ENCODE measurements around the gene C1QTNF2. TPM values are rescaled to one million over a fixed set of nuclear protein-coding genes. Genes with fewer than 3 reads are reported as not detected.

The C1QTNF2 gene
- total RNA-seq, 1 experiment from 2014 or later, result 0.39 TPM

GRCh38 chr5:160359816-160360215 is 10.6 kb downstream of the C1QTNF2 start:
- ChIA-PET POLR2A (ENCODE audit: low non-redundant PET) (no interaction called here), CTCF (no interaction called here)
- no peaks in the 10 kb centered on the region for H3K4me1 ChIP-seq (ENCODE audit: insufficient read depth, low read length, poor library complexity, severe bottlenecking)
- H3K27me3 ChIP-seq (replicated peaks; ENCODE audit: insufficient read depth, low read depth, low read length, poor library complexity), result no peaks in the 10 kb centered on the region
- no peak for DNase-seq (ENCODE audit: low spot score)
- H3K9me3 ChIP-seq (ENCODE audit: low read depth, low read length, poor library complexity, severe bottlenecking), result no peaks in the 10 kb centered on the region
- no peaks in the 10 kb centered on the region for H3K36me3 ChIP-seq (ENCODE audit: insufficient read depth, low read length, poor library complexity, severe bottlenecking)
- TF ChIP-seq CTCF (conservative IDR thresholded peaks at IDR 0.05; ENCODE audit: low read depth, low read length) (no peak), EZH2 (IDR thresholded peaks at IDR 0.05; ENCODE audit: borderline replicate concordance, low read depth, low read length, poor library complexity, severe bottlenecking) (no peak)
- intact Hi-C loops (cut with micrococcal nuclease; ENCODE audit: unreplicated experiment), result no loop called here
- no TSS peak for BruUV-seq (replicated peaks)
- H3K27ac ChIP-seq (ENCODE audit: low read depth, low read length, poor library complexity, severe bottlenecking), result no peak overlapping the region
- no peak overlapping the region for H3K4me3 ChIP-seq (ENCODE audit: low read depth, low read length, poor library complexity, severe bottlenecking)

GRCh38 chr5:160359242-160359641 is 11.2 kb downstream of the C1QTNF2 start:
- no peaks in the 10 kb centered on the region for H3K36me3 ChIP-seq (ENCODE audit: insufficient read depth, low read length, poor library complexity, severe bottlenecking)
- H3K27ac ChIP-seq (ENCODE audit: low read depth, low read length, poor library complexity, severe bottlenecking), result no peak overlapping the region
- no peaks in the 10 kb centered on the region for H3K9me3 ChIP-seq (ENCODE audit: low read depth, low read length, poor library complexity, severe bottlenecking)
- ChIA-PET CTCF (no interaction called here), POLR2A (ENCODE audit: low non-redundant PET) (no interaction called here)
- TF ChIP-seq CTCF (conservative IDR thresholded peaks at IDR 0.05; ENCODE audit: low read depth, low read length), result no peak
- TF ChIP-seq EZH2 (IDR thresholded peaks at IDR 0.05; ENCODE audit: borderline replicate concordance, low read depth, low read length, poor library complexity, severe bottlenecking), result no peak
- H3K4me3 ChIP-seq (ENCODE audit: low read depth, low read length, poor library complexity, severe bottlenecking), result no peak overlapping the region
- no peaks in the 10 kb centered on the region for H3K4me1 ChIP-seq (ENCODE audit: insufficient read depth, low read length, poor library complexity, severe bottlenecking)
- DNase-seq (ENCODE audit: low spot score), result no peak
- H3K27me3 ChIP-seq (replicated peaks; ENCODE audit: insufficient read depth, low read depth, low read length, poor library complexity), result no peaks in the 10 kb centered on the region
- intact Hi-C loops (cut with micrococcal nuclease; ENCODE audit: unreplicated experiment), result no loop called here
- no TSS peak for BruUV-seq (replicated peaks)

- ChIA-PET CTCF (interaction anchor here (0.6 kb wide), 1 partner anchor 207 kb away, joined by 3 read pairs; no protein-coding TSS in a partner anchor), POLR2A (ENCODE audit: low non-redundant PET) (no interaction called here)
- H3K4me1 ChIP-seq (ENCODE audit: insufficient read depth, low read length, poor library complexity, severe bottlenecking), result no peaks in the 10 kb centered on the region
- intact Hi-C loops (cut with micrococcal nuclease; ENCODE audit: unreplicated experiment), result no loop called here
- H3K27ac ChIP-seq (ENCODE audit: low read depth, low read length, poor library complexity, severe bottlenecking), result no peak overlapping the region
- no peak for DNase-seq (ENCODE audit: low spot score)
- no peaks in the 10 kb centered on the region for H3K27me3 ChIP-seq (replicated peaks; ENCODE audit: insufficient read depth, low read depth, low read length, poor library complexity)
- no peaks in the 10 kb centered on the region for H3K36me3 ChIP-seq (ENCODE audit: insufficient read depth, low read length, poor library complexity, severe bottlenecking)
- no peaks in the 10 kb centered on the region for H3K9me3 ChIP-seq (ENCODE audit: low read depth, low read length, poor library complexity, severe bottlenecking)
- H3K4me3 ChIP-seq (ENCODE audit: low read depth, low read length, poor library complexity, severe bottlenecking), result no peak overlapping the region
- TF ChIP-seq EZH2 (IDR thresholded peaks at IDR 0.05; ENCODE audit: borderline replicate concordance, low read depth, low read length, poor library complexity, severe bottlenecking), result no peak
- no peak for TF ChIP-seq CTCF (conservative IDR thresholded peaks at IDR 0.05; ENCODE audit: low read depth, low read length)
- BruUV-seq (replicated peaks), result no TSS peak
Observed at GRCh38 chr5:160357861-160358411, 12.5 kb downstream of the C1QTNF2 start.

Measured in A673 (cell line).